A549 (cell line): Measurements from ENCODE around the gene ARHGAP27.

Source experiments
- RNF2 ChIP-seq: fragments of 200-600 bp; sonication (generic); IDR thresholded peaks from 2 replicates; pipeline ENCODE4 v1.6.1; 2016; ENCODE audit warnings: low read depth, mild to moderate bottlenecking, antibody characterized with exemption, moderate library complexity, borderline replicate concordance
- ZFP36 ChIP-seq: fragments of 450-650 bp; IDR thresholded peaks from 2 replicates; pipeline ENCODE4 v1.6.1; 2014; ENCODE audit warnings: borderline replicate concordance; ENCODE audit not compliant: partially characterized antibody
- TF ChIP-seq, protein P1 (sequence below): fragments of >200 bp; sonication (Bioruptor Twin); formaldehyde crosslinking; IDR thresholded peaks from 3 replicates; pipeline ENCODE4 v1.5.1; 2016

GRCh38 chr17:45436625-45437464 lies 4.2 kb upstream of the ARHGAP27 start:
- TF ChIP-seq, protein P1, sequence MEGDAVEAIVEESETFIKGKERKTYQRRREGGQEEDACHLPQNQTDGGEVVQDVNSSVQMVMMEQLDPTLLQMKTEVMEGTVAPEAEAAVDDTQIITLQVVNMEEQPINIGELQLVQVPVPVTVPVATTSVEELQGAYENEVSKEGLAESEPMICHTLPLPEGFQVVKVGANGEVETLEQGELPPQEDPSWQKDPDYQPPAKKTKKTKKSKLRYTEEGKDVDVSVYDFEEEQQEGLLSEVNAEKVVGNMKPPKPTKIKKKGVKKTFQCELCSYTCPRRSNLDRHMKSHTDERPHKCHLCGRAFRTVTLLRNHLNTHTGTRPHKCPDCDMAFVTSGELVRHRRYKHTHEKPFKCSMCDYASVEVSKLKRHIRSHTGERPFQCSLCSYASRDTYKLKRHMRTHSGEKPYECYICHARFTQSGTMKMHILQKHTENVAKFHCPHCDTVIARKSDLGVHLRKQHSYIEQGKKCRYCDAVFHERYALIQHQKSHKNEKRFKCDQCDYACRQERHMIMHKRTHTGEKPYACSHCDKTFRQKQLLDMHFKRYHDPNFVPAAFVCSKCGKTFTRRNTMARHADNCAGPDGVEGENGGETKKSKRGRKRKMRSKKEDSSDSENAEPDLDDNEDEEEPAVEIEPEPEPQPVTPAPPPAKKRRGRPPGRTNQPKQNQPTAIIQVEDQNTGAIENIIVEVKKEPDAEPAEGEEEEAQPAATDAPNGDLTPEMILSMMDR = no peak
- no peak for TF ChIP-seq ZFP36
- TF ChIP-seq RNF2 = no peak
